Karpas-422 (cell line): Measurements from ENCODE around the gene TSPAN13. TPM values are rescaled to one million over a fixed set of nuclear protein-coding genes. Genes with fewer than 3 reads are reported as not detected.

Experiments
- total RNA-seq: library from RNA; depleted of rRNA; stranded (reverse); fragments of >200 nt; shearing (Covaris generic); gene quantifications from 2 replicates; pipeline ENCODE4 v1.2.3, GENCODE V29; 2014; ENCODE audit warnings: low replicate concordance; rRNA removed

TSPAN13 gene
- total RNA-seq, 1 experiment from 2014 or later = 4.2 TPM

Other genes starting within 250 kb of the TSPAN13 start
- not detected in 2 replicates for gene LRRC72, start 226.9 kb upstream of the TSPAN13 start, total RNA-seq
- gene ANKMY2, start 108.0 kb upstream of the TSPAN13 start, total RNA-seq = 25.1 and 34.5 TPM in 2 replicates
- gene BZW2, start 107.6 kb upstream of the TSPAN13 start, total RNA-seq = 122 and 163 TPM in 2 replicates
- 0.19 and 2.5 TPM in 2 replicates for gene AGR2, start 51.2 kb downstream of the TSPAN13 start, total RNA-seq
- not detected in 2 replicates for gene AGR3, start 128.2 kb downstream of the TSPAN13 start, total RNA-seq